ENCODE results near the gene MYH9.

- TF ChIP-seq CTCF (IDR thresholded peaks at IDR 0.05) (no peak), EZH2 (IDR thresholded peaks at IDR 0.05; ENCODE audit: borderline replicate concordance, insufficient read depth, low read depth, low read length, poor library complexity, severe bottlenecking) (no peak)
Observed at GRCh38 chr22:36293606-36294292, 94.0 kb downstream of the MYH9 start.
